ENCODE measurements around the gene L3MBTL1. TPM values are rescaled to one million over a fixed set of nuclear protein-coding genes. Genes with fewer than 3 reads are reported as not detected.

Gene L3MBTL1
- total RNA-seq, 2 donors from 2014 or later, result 38.4 to 57.6 TPM

GRCh38 chr20:43545837-43546578 lies 38.5 kb downstream of the L3MBTL1 start:
- H3K27me3 Mint-ChIP-seq (ENCODE audit: insufficient read depth), result no peaks in the 10 kb centered on the region
- H3K4me1 ChIP-seq (ENCODE audit: control insufficient read depth, insufficient read depth, low read length), result no peaks in the 10 kb centered on the region
- no peak overlapping the region for H3K27ac Mint-ChIP-seq
- 90 to 92% methylated on average over 3 to 4 of the region's 4 CpGs for WGBS, 2 experiments (ENCODE audit: insufficient coverage in 1 of 2, insufficient read length in 1 of 2)
- no peak overlapping the region for H3K27ac ChIP-seq (ENCODE audit: low read depth, low read length)
- TF ChIP-seq, protein P1, sequence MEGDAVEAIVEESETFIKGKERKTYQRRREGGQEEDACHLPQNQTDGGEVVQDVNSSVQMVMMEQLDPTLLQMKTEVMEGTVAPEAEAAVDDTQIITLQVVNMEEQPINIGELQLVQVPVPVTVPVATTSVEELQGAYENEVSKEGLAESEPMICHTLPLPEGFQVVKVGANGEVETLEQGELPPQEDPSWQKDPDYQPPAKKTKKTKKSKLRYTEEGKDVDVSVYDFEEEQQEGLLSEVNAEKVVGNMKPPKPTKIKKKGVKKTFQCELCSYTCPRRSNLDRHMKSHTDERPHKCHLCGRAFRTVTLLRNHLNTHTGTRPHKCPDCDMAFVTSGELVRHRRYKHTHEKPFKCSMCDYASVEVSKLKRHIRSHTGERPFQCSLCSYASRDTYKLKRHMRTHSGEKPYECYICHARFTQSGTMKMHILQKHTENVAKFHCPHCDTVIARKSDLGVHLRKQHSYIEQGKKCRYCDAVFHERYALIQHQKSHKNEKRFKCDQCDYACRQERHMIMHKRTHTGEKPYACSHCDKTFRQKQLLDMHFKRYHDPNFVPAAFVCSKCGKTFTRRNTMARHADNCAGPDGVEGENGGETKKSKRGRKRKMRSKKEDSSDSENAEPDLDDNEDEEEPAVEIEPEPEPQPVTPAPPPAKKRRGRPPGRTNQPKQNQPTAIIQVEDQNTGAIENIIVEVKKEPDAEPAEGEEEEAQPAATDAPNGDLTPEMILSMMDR (conservative IDR thresholded peaks at IDR 0.05), result no peak
- peaks cover 4% of the 10 kb centered on the region for H3K9me3 ChIP-seq (ENCODE audit: control insufficient read depth, low read length)
- peaks cover 13% of the 10 kb centered on the region for H3K36me3 ChIP-seq (ENCODE audit: control insufficient read depth, insufficient read depth, low read length)
- H3K27me3 ChIP-seq (ENCODE audit: control insufficient read depth, insufficient read depth, low read length, poor library complexity, severe bottlenecking), result no peaks in the 10 kb centered on the region
- no peaks in the 10 kb centered on the region for H3K4me1 Mint-ChIP-seq
- H3K4me3 Mint-ChIP-seq, result no peak overlapping the region
- H3K9ac ChIP-seq (ENCODE audit: extremely low read depth, low read length, poor library complexity, severe bottlenecking), result no peak overlapping the region
- peaks cover 54% of the 10 kb centered on the region for H3K36me3 Mint-ChIP-seq (ENCODE audit: low read depth)
- no peak for DNase-seq
- no peak overlapping the region for H3K4me3 ChIP-seq (ENCODE audit: low read length)
- H3K9me3 Mint-ChIP-seq, result peaks cover 17% of the 10 kb centered on the region

DNA sequence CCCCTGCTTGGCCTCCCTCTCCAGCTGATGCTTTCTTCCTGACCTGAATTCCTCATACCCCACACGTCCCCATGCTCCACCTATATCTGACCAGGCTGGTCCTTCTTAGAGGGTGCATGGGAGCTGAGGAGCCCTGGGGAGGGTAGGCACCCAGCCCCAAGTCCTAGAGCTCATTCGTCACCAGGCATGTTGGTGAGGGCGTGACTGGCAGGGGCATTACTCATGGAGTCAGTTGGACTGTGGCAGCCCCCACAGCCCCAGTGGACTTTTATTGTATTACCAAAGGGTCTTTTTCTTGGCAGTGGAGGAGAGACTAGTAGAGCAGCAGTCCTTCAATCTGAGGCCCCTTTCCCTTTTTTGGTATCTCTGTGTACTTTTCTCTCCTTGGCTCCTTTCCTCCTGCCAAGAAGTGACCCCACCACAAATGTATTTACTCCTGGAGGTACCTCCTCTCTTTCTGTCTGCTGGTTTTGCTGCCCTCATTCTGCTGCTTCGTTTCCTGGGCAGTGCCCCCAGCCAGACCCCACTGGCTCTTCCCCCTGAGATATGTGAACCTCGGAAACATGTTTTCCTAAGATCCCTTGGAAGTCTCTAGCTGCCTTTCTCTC lies 40.9 kb downstream of the L3MBTL1 start:
- H3K9me3 ChIP-seq (ENCODE audit: control insufficient read depth, low read length), result peaks cover 4% of the 10 kb centered on the region
- H3K27me3 ChIP-seq (ENCODE audit: control insufficient read depth, insufficient read depth, low read length, poor library complexity, severe bottlenecking), result no peaks in the 10 kb centered on the region
- H3K4me1 ChIP-seq (ENCODE audit: control insufficient read depth, insufficient read depth, low read length), result no peaks in the 10 kb centered on the region
- peaks cover 7% of the 10 kb centered on the region for H3K36me3 ChIP-seq (ENCODE audit: control insufficient read depth, insufficient read depth, low read length)
- Mint-ChIP-seq H3K9me3 (peaks cover 17% of the 10 kb centered on the region), H3K27me3 (ENCODE audit: insufficient read depth) (no peaks in the 10 kb centered on the region), H3K4me3 (no peak overlapping the region), H3K27ac (no peak overlapping the region), H3K4me1 (no peaks in the 10 kb centered on the region), H3K36me3 (ENCODE audit: low read depth) (peaks cover 46% of the 10 kb centered on the region)
- TF ChIP-seq, protein P1 (conservative IDR thresholded peaks at IDR 0.05), result no peak
- no peak overlapping the region for H3K27ac ChIP-seq (ENCODE audit: low read depth, low read length)
- no peak overlapping the region for H3K4me3 ChIP-seq (ENCODE audit: low read length)
- 67 to 69% methylated on average over 4 to 5 of the region's 5 CpGs for WGBS, 2 experiments (ENCODE audit: insufficient coverage in 1 of 2, insufficient read length in 1 of 2)
- no peak for DNase-seq
- H3K9ac ChIP-seq (ENCODE audit: extremely low read depth, low read length, poor library complexity, severe bottlenecking), result no peak overlapping the region

- Histone ChIP-seq H3K9me3 (ENCODE audit: control insufficient read depth, low read length) (peaks cover 4% of the 10 kb centered on the region), H3K4me1 (ENCODE audit: control insufficient read depth, insufficient read depth, low read length) (no peaks in the 10 kb centered on the region), H3K27me3 (ENCODE audit: control insufficient read depth, insufficient read depth, low read length, poor library complexity, severe bottlenecking) (no peaks in the 10 kb centered on the region), H3K9ac (ENCODE audit: extremely low read depth, low read length, poor library complexity, severe bottlenecking) (no peak overlapping the region), H3K36me3 (ENCODE audit: control insufficient read depth, insufficient read depth, low read length) (peaks cover 7% of the 10 kb centered on the region), H3K27ac (ENCODE audit: low read depth, low read length) (no peak overlapping the region), H3K4me3 (ENCODE audit: low read length) (no peak overlapping the region)
- Mint-ChIP-seq H3K27me3 (ENCODE audit: insufficient read depth) (no peaks in the 10 kb centered on the region), H3K4me3 (no peak overlapping the region), H3K27ac (no peak overlapping the region), H3K36me3 (ENCODE audit: low read depth) (peaks cover 37% of the 10 kb centered on the region), H3K4me1 (no peaks in the 10 kb centered on the region), H3K9me3 (peaks cover 17% of the 10 kb centered on the region)
- TF ChIP-seq, protein P1 (conservative IDR thresholded peaks at IDR 0.05), result no peak
- WGBS, 2 experiments (ENCODE audit: insufficient coverage in 1 of 2, insufficient read length in 1 of 2), result 98 to 100% methylated on average over 2 to 4 of the region's 4 CpGs
- DNase-seq, result no peak
Measured at GRCh38 chr20:43549416-43550065, 42.0 kb downstream of the L3MBTL1 start.

Measured in endodermal cell (in vitro differentiated cells).